ENCODE results near the gene CTSK.
"Not testable (repeated sequence)": the region's sequence is repeated elsewhere in the genome, so short reads cannot be mapped to it uniquely, and the experiment has no call there.

The CTSK gene

DNA sequence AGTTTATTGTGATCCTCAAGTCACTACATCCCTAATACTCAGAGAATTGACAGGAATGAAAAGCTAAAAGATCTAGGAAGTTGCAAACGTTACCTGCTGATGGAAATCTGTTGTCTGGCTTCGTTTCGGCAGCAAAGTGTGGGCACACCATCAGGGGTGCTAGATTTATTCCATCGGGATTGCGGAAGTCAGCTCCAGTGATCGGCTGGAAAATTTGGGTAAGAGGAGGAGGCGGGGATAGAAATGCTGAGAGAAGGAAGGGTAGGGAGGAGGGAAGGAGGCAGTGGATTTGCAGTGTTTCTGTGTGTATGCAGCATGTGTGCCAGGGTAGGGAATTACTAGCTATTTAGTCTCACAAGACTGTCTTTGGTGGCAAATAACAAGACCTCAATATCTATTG lies at the start of gene CTSK:
Gene CTSK (minus strand): TSS at position 140 of the 400 bp plus-strand sequence. CDS start 1,455 bp downstream, outside the sequence.
- no peak for DNase-seq

DNA sequence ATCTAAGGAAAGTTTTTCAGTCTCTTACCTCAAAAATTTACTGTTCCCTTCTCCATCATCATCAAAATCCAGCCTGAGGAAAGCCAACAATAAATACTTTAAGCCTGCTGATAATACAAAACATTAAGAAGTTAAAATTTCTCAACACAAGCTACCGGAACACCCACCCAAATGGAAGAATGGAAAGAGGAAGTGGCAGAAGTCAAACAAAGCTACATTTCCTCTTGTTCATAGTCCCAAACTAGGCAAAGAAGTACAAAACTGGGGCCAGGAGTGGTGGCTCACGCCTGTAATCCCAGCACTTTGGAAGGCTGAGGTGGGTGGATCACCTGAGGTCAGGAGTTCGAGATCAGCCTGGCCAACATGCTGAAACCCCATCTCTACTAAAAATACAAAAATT lies 44.7 kb upstream of the CTSK start:
- not testable (repeated sequence) for DNase-seq

DNA sequence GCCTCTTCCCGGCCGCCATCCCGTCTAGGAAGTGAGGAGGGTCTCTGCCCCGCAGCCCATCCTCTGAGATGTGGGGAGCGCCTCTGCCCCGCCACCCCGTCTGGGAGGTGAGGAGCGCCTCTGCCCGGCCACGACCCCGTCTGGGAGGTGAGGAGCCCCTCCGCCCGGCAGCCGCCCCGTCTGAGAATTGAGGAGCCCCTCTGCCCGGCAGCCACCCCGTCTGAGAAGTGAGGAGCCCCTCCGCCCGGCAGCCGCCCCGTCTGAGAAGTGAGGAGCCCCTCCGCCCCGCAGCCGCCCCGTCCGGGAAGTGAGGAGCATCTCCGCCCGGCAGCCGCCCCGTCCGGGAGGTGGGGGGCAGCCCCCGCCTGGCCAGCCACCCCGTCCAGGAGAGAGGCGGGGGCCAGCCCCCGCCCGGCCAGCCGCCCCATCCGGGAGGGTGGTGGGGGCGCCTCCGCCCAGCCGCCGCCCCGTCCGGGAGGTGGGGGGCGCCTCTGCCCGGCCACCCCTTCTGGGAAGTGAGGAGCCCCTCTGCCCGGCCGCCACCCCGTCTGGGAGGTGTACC lies 42.8 kb upstream of the CTSK start:
- not testable (repeated sequence) for DNase-seq

DNA sequence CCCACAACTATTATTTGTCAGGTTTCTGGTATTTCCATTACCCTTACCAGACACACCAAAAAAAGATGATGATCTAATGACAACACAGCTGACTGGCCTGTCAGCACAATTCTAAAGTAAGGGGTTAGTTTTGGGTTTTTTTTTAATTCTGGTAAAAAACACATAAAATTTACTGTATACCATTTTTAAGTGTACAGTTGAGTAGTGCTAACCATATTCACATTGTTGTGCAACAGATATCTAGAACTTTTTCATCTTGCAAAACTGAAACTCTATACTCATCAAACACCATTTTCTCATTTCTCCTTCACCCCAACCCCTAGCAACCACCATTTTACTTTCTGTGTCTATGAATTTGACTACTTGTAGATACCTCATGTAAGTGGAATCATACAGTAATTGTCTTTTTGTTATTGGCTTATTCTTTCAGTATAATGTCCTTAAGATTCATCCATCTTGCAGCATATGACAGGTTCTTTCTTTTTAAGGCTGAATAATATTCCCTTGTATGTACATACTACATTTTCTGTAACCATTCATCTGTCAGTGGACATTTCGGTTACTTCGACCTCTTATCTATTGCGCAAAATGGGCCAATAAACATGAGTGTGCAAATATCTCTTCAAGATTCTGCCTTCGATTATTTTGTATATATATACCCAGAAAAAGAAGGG lies 38.5 kb upstream of the CTSK start:
- no peak for DNase-seq

DNA sequence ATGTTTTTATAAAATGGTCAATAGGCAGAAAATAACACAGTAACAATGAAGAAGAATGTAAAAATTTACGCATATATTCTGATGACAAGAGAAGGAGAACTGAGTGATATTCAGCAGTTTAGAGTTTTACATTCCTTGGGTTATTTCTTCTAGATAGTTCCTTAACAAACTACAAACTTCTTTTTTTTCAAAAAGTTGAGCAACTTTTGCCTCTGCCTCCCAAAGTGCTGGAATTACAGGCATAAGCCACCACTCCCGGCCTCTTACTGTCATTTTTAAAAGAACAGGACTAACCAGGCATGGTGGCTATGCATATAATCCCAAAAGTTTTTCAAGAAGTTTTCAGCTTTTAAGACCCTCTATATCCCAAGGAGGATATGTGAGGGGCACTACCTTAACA lies 35.4 kb upstream of the CTSK start:
- no peak for DNase-seq

DNA sequence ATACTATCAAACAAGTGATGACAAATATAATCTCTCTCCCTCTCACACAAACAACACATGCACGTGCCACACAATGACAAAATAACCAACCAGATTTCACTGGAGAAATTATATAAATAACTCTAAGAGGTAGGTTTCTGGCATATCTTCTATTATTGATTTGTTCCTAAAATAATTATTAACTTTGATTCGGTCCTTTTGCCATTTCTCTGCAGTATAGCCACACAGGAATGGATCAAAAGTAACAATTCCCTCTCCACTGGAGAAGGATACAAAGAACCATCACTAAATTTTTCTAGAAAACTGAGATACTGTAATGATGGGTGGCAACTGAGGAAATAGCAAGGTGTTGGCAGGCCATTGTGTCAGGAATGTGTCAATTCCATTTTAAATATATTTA lies 34.9 kb upstream of the CTSK start:
- no peak for DNase-seq

DNA sequence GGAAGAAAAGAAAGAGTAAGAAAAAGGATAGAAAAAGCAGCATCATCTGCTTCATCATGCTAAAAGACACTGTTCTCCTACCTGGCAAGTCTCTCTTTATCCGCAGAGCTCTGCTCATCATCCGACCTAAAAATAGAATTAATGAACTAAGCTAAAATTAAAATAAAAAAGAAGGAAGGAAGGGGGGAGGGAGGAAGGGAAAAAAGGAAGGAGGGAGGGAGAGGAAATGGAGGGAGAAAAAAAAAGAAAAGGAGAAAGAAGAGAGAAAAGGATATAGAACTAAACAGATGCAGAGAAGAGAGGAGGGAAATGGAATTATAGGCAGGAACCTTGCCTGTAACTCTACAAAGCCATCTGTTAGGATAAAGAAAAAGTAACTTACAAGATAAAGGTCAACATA lies 34.3 kb upstream of the CTSK start:
- DNase-seq = no peak

DNA sequence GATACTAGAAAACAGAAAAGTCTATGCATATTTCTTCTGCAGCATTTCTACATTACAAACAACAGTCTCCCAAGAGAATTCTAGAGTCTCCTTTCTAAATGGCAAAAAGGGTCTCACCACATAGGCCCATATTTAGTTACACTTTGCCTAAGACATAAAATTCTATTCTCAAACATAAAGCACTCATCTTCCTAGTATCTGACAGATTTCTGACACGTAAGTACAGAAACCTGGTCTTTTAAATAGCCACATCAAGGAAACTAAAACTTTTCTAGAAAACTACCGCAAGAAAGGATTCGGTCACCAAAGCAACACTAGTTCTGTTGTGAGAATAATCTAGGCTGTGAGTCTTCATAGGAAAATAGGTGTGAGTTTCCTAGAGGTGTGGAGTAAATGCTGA lies 33.6 kb upstream of the CTSK start:
- DNase-seq = no peak

DNA sequence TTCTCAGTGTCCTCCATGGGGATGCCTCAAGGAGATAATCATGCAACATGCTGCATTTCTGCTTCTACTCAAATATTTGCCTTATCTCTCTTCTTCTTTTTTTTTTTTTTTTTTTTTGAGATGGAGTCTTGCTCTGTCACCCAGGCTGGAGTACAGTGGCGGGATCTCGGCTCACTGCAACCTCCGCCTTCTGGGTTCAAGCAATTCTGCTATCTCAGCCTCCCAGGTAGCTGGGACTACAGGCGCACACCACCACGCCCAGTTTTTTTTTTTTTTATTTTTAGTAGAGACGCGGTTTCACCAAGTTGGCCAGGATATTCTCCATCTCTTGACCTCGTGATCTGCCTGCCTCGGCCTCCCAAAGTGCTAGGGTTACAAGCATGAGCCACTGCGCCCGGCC lies 32.8 kb upstream of the CTSK start:
- DNase-seq = not testable (repeated sequence)

DNA sequence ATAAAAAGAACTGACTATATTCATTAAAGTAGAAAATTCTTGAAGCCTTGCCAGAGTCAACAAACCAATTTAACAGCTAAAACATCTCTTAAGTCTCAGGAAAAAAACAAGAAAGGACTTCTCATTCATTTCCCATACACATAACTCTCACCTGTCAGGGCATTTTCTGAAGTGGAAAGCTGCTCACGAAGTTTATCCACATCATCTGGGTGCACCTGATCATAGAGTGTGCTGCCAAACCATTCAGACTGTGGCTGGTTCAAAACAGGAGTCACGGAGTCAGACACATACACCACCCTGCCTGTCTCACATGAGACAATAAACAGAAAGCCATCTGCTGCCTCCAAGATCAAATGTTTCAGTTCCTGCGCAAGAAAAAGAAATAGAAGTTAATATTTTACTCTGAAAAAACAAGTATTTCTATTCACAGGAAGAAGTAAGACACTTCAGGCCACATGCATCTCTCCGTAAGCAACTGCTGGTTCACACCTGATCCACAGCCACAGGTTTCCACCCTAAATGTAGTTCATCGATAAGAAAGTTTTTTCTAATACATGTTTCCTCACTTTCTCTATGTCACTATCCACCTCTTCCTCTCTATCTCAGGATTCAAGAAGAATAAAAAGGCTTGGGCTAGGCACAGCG lies 28.2 kb upstream of the CTSK start:
- DNase-seq = no peak

DNA sequence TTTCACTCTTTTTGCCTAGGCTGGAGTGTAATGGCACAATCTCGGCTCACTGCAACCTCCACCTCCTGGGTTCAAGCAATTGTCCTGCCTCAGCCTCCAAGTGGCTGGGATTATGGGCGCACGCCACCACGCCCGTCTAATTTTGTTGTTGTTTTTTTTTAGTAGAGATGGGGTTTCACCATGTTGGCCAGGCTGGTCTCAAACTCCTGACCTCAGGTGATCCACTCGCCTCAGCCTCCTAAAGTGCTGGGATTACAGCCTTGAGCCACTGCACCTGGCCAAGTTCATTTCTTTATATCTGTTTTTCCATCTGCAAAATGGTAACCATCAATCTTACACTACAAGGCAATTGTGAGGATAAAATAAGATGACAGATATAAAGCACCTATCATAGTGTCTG lies 25.9 kb upstream of the CTSK start:
- not testable (repeated sequence) for DNase-seq

DNA sequence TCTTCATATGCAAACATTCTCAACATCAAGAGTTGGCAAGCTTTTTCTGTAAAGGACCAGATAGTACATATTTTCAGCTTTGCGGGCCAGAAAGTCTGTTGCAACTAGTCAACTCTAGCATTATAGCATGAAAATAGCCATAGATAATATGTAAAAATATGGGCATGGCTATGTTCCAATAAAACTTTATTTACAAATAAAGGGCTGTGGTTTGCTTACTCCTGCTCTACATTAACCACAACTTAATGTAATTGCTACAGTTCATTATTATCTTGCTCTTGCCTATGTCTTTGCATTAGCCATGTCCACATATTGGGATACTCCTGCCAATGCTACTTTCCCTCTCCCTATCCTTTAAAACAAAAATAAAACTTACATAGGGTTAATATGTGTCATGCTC lies 24.5 kb upstream of the CTSK start:
- no peak for DNase-seq

DNA sequence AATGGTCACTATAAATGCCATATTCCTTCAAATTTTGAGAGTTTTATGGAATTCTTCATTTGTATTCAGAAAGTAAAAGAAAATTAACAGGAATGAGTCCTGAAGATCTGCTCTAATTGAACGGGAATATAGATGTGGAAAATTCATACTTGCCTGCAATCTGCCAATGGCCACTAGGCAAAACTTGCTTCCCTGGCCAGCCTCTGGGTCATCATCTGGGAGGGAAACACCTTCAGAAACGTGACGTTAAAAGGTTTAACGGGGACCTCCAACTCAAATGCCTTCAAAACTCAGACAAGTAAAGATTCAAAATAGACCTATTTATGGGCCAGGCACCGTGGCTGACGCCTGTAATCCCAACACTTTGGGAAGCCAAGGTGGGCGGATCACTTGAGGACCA lies 21.7 kb upstream of the CTSK start:
- DNase-seq = no peak

DNA sequence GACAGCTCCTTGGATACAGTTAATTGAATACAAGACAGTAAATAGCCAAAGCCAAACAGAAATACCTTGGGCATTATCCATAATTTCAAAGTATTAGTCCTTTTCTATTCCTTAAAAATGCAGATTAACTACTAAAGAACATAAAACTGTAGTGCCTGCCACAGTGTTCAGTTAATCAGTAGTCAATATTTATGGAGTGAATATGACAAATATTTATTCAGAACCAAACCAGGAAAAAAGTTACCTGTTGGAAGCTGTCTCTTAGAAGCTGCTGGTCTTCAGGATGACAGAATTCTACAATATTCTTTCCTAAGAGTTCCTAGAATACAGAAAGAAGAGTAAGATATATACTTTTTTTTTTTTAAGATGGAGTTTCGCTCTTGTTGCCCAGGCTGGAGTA lies 18.2 kb upstream of the CTSK start:
- no peak for DNase-seq

DNA sequence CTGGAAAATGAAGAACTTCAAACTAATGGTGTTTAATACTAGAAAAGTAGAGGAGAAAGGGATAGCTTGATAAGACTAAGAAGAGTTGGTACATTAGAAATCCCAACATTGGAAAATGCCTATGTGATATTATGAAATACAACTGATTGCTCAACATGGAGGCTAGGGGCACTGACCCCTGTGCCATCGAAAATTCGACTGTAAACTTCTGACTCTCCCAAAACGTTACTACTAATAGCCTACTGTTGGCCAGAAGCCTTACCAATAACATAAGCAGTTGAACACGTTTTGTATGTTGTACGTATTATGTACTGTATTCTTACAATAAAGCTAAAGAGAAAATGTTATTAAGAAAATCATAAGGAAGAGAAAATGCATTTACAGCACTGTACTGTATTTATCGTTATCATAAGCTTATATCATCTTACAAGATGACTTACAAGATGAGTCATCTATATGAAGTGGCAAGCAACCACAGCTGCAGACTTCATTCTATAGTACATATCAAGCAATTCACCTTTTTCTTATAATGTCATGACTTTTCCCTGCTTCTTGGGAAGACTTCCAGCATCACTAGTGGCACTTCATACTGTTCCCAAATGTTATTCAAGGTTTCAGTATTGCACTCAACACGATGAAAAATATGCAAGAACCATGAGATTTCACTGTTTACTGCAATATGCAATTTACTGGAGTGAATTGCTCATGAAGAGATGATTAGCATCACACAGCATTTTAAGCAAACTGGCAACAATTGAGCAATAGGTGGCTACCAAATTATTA lies 12.9 kb upstream of the CTSK start:
- no peak for DNase-seq

DNA sequence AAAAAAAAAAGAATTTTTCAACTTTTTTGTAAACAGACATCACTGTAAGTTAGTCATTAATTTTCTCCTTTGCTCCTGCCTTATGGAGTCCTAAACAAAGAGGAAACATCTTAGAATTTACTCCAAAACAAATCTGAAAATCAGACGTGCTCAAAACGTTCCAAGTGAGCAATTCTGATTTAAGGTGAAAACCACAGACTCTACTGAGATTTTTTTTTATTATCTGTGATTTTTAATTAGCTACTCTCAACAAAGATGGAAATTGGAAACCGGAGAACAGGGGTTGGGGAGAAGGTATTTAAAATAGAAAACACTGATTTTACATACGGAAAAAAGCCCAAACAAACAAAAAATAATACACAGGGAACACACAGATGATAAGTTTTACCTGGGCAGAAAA lies 7.8 kb upstream of the CTSK start:
- DNase-seq = no peak

DNA sequence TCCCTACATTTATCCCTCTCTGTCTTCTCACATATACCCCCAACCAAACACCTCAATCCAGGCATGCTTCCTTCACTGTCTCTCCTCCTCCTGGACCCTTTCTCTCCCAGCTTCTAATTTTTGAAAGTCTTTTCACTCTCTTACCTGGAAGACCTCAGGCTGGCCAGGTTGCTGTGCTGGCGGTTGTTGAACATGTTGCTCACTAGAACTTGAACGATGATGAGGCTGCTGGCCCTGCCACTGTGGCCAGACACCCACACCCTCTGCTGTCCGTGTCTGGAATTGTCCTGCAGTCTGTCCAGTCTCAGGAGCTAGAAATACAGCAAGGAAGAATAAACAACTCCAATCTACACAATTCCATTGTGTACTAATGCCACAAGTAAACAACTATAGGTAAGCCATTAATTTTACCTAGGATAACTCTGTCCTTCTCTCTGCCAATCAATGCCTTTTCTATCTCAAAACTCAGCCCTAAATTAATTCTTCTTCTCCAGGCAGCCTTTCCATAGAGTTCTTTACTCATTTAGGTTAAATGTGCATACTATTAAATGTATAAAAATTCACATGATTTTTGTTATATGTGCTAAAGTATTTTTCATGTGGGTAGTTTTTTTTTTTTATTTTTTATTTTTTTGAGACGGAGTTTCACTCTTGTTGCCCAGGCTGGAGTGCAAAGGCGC lies 5.1 kb upstream of the CTSK start:
- DNase-seq = peak; percentile 27

DNA sequence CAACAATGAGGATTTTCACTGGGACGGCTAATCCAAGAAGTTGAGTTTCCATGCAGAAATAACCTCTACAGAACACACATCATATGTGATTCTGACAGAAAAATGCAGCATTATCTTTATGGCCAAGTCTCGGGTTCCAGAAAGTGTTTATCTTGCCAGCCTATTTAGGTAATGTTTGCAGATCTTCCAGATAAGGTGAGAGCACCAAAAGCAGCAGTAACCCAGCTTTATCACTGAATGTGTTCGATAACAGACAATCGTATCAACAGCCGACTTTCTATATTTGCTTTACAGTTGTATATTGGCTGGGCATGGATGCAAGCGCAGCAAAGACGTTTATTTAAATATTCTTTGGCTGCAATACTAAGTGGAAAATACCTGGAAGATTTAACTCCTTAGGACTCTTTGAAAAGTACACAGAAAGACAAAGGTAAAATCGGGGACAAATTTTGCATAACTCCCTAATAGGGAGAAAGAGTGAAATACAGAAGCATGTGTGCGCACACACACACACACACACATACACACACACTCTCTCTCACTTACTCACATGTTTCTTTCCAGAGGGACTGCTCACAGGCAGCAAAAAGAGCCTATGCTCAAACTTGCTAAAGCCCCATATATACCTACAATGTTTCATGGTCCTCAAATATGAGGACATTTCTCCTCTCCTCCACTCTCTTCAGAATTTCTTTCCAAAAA lies 3.0 kb upstream of the CTSK start:
- no peak for DNase-seq

DNA sequence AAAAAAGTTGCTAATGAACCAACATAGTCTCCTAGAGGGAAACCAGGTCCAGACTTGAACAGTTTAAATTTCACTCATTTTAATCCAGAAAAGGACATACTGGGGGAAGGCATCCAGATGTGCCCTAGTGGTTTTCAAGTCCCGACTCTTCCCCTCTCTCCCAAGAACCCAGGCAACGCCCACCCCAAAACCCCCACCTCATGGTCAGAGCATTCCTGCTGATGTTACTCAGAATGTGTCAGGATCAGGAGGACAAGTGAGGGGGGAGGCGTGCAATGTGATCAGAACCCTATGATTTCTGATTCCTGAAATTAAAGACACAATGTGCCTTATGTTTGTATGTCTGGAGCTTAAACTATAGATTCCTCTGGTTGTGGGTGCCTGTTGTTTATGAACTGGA lies 1.6 kb upstream of the CTSK start:
- no peak for DNase-seq

DNA sequence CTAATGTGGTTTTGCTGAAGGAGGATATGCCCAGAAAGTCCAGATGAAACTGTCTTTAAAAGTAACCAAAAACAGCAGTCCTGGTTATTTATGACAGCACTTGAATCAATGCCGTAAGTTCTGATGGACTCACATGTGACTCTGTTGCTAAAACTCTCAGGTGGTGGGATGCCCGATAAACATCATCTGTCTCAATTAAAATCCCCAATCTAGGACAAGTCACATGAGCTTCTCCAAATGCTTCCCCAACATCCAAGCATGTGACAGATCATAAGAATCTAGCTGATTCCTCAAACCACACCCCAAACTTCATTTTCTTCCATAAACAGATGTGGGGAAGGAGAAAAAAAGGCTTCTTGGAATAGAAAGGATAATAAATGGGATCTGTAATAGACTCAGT lies 786 bp upstream of the CTSK start:
- DNase-seq = no peak

DNA sequence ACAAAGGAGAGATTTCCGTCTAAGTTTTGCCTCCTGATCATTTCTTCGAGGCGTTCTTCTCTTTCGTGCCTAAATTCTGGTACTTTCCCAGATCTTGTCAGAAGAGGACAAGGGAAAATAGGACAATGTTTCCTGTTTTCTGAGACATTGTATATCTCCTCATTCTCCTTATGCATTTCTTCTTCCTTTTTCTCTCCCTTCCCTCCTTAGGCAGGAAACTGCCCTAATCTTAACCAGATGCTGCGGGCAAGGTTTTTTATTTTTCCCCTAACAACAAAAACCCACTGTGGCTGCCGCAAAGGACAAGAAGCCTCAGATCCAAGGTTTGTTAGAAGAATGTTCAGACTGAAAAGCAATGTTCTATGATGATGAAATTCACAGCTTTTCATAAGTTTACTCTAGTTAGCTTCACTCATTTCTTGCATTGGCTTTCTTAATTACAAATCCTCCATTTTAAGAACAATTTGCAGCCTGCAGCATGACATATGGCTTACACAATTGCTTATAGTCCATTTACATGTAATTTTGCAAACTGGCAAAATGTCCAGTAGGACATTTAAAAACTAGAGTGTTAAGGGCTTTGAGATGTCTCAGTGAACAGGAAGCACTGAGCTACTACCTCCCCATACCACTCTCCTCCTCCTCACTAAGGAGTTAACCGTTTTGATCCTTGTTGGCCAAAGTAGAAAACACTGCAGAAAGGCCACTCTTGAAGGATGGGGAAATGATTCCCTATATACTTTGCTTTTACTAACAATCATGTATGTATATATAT lies 624 bp downstream of the CTSK start:
- no peak for DNase-seq

DNA sequence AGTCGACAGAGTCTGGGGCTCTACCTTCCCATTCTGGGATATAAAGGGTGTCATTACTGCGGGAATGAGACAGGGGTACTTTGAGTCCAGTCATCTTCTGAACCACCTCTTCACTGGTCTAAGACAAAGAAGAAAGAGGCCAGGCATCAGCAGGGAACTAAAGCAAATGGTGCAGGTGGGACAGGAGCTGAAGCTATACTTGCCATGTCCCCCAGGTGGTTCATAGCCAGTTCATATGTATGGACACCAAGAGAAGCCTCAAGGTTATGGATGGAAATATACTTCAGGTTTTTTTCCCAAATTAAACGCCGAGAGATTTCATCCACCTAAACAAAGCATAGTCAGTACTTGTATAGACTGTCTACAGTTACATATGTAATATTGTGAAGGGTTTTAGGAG lies 2.2 kb downstream of the CTSK start:
- no peak for DNase-seq
